PFSK-1 (cell line): ENCODE data around the gene DEPDC1B.

Experiments
- POLR2AphosphoS5 ChIP-seq: IDR thresholded peaks from 2 replicates; pipeline ENCODE4 v1.6.1; 2012; ENCODE audit warnings: low read depth, mild to moderate bottlenecking, control low read depth, low read length, moderate library complexity
- SIN3A ChIP-seq: IDR thresholded peaks from 2 replicates; pipeline ENCODE4 v1.6.1; 2012; ENCODE audit warnings: mild to moderate bottlenecking, low read length, moderate library complexity, borderline replicate concordance; ENCODE audit not compliant: insufficient read depth
- TAF1 ChIP-seq: IDR thresholded peaks from 2 replicates; pipeline ENCODE4 v1.6.1; 2012; ENCODE audit warnings: low read length, control low read depth, borderline replicate concordance; ENCODE audit not compliant: insufficient read depth
- TF ChIP-seq, protein P1 (sequence below), 2 experiments: IDR thresholded peaks; 2 replicates each; pipeline versions ENCODE4 v1.6.1 to v1.8.0; 2011 to 2012; ENCODE audit warnings: low read depth in 2 of 2, low read length in 2 of 2, control low read depth in 1 of 2, inconsistent platforms in 1 of 2, mild to moderate bottlenecking in 1 of 2, moderate library complexity in 1 of 2; ENCODE audit not compliant: insufficient read depth in 1 of 2

DNA sequence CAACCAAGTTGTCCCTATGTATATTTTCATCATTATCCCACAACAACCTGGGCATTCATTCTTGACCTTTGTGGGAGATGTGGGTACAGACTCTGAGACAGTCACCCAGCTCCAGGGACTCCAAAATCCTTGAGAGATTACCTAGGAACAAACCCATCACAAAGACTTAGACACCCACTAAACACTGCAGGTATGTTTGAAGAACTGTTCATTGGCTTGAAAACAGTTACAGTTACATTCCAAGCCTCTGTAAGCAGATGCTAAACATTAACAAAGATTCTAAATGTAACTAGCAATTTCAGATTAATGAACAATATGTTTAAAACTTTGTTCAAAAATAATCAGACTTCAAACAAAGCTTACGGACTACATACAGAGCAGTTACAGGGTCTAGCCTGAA, 24.7 kb downstream of the DEPDC1B start:
- TF ChIP-seq POLR2AphosphoS5 (no peak), TAF1 (no peak), SIN3A (no peak)
- TF ChIP-seq, protein P1, sequence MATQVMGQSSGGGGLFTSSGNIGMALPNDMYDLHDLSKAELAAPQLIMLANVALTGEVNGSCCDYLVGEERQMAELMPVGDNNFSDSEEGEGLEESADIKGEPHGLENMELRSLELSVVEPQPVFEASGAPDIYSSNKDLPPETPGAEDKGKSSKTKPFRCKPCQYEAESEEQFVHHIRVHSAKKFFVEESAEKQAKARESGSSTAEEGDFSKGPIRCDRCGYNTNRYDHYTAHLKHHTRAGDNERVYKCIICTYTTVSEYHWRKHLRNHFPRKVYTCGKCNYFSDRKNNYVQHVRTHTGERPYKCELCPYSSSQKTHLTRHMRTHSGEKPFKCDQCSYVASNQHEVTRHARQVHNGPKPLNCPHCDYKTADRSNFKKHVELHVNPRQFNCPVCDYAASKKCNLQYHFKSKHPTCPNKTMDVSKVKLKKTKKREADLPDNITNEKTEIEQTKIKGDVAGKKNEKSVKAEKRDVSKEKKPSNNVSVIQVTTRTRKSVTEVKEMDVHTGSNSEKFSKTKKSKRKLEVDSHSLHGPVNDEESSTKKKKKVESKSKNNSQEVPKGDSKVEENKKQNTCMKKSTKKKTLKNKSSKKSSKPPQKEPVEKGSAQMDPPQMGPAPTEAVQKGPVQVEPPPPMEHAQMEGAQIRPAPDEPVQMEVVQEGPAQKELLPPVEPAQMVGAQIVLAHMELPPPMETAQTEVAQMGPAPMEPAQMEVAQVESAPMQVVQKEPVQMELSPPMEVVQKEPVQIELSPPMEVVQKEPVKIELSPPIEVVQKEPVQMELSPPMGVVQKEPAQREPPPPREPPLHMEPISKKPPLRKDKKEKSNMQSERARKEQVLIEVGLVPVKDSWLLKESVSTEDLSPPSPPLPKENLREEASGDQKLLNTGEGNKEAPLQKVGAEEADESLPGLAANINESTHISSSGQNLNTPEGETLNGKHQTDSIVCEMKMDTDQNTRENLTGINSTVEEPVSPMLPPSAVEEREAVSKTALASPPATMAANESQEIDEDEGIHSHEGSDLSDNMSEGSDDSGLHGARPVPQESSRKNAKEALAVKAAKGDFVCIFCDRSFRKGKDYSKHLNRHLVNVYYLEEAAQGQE (IDR thresholded peaks at IDR 0.05; ENCODE audit: insufficient read depth in 1 of 2, low read depth in 2 of 2, low read length in 2 of 2), result no peak
